K562 (cell line): ENCODE data around the gene ST3GAL3. TPM values are rescaled to one million over a fixed set of nuclear protein-coding genes. Genes with fewer than 3 reads are reported as not detected.

ENCODE experiments used
- NFRKB ChIP-seq: fragments of 450-650 bp; IDR thresholded peaks from 2 replicates; pipeline ENCODE4 v1.6.1; 2016; ENCODE audit warnings: low read depth
- SNRNP70 ChIP-seq: fragments of 200-400 bp; formaldehyde crosslinking; optimal IDR thresholded peaks from 2 replicates; pipeline ENCODE3; 2017; ENCODE audit warnings: low read depth, low read length
- TAF7 ChIP-seq: fragments of 450-650 bp; IDR thresholded peaks from 2 replicates; pipeline ENCODE4 v1.6.1; 2016; ENCODE audit warnings: missing genetic modification characterization, missing compliant biosample characterization
- XRCC3 ChIP-seq: fragments of 450-650 bp; IDR thresholded peaks from 2 replicates; pipeline ENCODE4 v1.6.1; 2017; ENCODE audit warnings: mild to moderate bottlenecking, moderate library complexity
- ZNF316 ChIP-seq: fragments of 450-650 bp; IDR thresholded peaks from 2 replicates; pipeline ENCODE4 v1.6.1; 2016
- ZNF431 ChIP-seq: sonication (generic); formaldehyde crosslinking; IDR thresholded peaks from 2 replicates; pipeline ENCODE4 v1.8.0; 2022; ENCODE audit warnings: mild to moderate bottlenecking, missing genetic modification reagents
- ZNF77 ChIP-seq: fragments of 250-450 bp; sonication (Bioruptor Pico); IDR thresholded peaks from 2 replicates; pipeline ENCODE4 v1.5.0; 2020
- polyA plus RNA-seq, 8 experiments: library from polyadenylated mRNA; depleted of rRNA in 4 of 8; stranded (reverse) in 5 of 8; unstranded in 3 of 8; fragments of >200 nt; fragmentation: Nextera tagmentation in 2 of 8; fragmentation: Illumina TruSeq in 1 of 8; extraction: Ambion mirVana in 2 of 8; extraction: Trizol in 1 of 8; gene quantifications; 2 replicates each; pipeline versions ENCODE4 v1.2.1 to v1.2.3, GENCODE V29; 2011 to 2014; ENCODE audit warnings: inconsistent platforms in 1 of 8, missing spikeins in 1 of 8
- total RNA-seq, 7 experiments: library from RNA; depleted of rRNA in 6 of 7; stranded (reverse); fragments of >200 nt in 6 of 7; fragmentation: Illumina TruSeq in 2 of 7; extraction: Trizol in 2 of 7; gene quantifications; 2 replicates each; pipeline versions ENCODE4 v1.2.1 to v1.2.3, GENCODE V29; 2011 to 2021; ENCODE audit warnings: low replicate concordance in 1 of 7
- TF ChIP-seq, protein P1 (sequence below), 2 experiments: fragments of 450-650 bp; IDR thresholded peaks; 2 replicates each; pipeline ENCODE4 v1.6.1; 2016; ENCODE audit warnings: mild to moderate bottlenecking in 2 of 2, borderline replicate concordance in 1 of 2, low read depth in 1 of 2, moderate library complexity in 1 of 2
- TF ChIP-seq, protein P2 (sequence below): conservative IDR thresholded peaks from 2 replicates; pipeline ENCODE4 v1.6.1; 2011; ENCODE audit warnings: low read depth, mild to moderate bottlenecking, low read length; ENCODE audit not compliant: control insufficient read depth
- TF ChIP-seq, protein P3 (sequence below): fragments of 250-450 bp; sonication (Bioruptor Pico); IDR thresholded peaks from 2 replicates; pipeline ENCODE4 v1.5.0; 2020; ENCODE audit warnings: mild to moderate bottlenecking
- TF ChIP-seq, protein P4 (sequence below): IDR thresholded peaks from 2 replicates; pipeline ENCODE4 v1.6.1; 2014; ENCODE audit warnings: antibody characterized with exemption
- TF ChIP-seq, protein P5 (sequence below): fragments of 200-400 bp; formaldehyde crosslinking; IDR thresholded peaks from 2 replicates; pipeline ENCODE4 v1.6.1; 2017; ENCODE audit warnings: mild to moderate bottlenecking, low read depth, low read length, moderate library complexity

Gene ST3GAL3
- total and polyA plus RNA-seq, 9 of the 15 experiments (the other 6 are each of a cell fraction or from before 2014, with no cell fraction given) = 1.2 to 18.9 (median 11.0) TPM

DNA sequence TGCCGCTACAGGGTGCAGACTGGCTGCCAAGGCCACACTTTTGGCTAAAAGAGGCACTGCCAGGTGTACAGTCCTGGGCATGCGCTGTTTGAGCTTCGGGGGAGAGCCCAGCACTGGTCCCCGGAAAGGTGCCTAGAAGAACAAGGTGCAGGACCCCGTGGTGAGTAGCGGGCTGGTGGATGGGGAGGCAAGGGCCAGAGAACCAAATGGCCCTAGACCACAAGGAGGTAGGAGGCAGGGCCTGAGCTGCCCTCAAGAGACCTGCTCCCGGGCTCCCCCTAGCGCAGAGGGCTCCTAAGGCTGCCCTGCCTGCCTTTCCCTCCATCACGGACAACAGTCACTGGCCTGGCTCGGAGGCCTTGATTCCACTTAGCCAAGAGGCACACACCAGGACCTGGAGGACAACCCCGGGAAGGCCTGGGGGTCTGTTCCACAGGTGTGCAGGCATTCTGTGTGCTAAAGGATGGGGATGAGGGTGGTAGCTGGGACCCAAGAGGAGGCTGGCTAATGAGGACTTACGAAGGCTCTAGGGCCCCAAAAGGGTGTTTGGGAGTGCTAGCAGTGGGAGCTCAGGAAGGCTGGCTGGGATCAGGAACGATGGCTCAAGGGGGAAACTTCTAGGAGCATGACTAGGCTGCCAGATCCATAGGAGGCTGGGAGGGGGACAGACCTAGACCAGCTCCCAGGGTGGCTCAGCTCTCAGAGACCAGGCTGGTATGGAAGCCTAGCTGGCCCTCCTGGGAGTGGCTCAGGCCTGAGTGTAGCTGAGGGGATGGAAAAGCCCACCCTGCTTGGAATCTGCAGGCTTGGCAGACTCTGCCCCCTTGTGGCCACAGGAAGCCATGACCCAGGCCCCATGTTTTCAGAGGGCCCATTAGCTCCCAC, 227.0 kb downstream of the ST3GAL3 start (continued):
- TF ChIP-seq, protein P1, sequence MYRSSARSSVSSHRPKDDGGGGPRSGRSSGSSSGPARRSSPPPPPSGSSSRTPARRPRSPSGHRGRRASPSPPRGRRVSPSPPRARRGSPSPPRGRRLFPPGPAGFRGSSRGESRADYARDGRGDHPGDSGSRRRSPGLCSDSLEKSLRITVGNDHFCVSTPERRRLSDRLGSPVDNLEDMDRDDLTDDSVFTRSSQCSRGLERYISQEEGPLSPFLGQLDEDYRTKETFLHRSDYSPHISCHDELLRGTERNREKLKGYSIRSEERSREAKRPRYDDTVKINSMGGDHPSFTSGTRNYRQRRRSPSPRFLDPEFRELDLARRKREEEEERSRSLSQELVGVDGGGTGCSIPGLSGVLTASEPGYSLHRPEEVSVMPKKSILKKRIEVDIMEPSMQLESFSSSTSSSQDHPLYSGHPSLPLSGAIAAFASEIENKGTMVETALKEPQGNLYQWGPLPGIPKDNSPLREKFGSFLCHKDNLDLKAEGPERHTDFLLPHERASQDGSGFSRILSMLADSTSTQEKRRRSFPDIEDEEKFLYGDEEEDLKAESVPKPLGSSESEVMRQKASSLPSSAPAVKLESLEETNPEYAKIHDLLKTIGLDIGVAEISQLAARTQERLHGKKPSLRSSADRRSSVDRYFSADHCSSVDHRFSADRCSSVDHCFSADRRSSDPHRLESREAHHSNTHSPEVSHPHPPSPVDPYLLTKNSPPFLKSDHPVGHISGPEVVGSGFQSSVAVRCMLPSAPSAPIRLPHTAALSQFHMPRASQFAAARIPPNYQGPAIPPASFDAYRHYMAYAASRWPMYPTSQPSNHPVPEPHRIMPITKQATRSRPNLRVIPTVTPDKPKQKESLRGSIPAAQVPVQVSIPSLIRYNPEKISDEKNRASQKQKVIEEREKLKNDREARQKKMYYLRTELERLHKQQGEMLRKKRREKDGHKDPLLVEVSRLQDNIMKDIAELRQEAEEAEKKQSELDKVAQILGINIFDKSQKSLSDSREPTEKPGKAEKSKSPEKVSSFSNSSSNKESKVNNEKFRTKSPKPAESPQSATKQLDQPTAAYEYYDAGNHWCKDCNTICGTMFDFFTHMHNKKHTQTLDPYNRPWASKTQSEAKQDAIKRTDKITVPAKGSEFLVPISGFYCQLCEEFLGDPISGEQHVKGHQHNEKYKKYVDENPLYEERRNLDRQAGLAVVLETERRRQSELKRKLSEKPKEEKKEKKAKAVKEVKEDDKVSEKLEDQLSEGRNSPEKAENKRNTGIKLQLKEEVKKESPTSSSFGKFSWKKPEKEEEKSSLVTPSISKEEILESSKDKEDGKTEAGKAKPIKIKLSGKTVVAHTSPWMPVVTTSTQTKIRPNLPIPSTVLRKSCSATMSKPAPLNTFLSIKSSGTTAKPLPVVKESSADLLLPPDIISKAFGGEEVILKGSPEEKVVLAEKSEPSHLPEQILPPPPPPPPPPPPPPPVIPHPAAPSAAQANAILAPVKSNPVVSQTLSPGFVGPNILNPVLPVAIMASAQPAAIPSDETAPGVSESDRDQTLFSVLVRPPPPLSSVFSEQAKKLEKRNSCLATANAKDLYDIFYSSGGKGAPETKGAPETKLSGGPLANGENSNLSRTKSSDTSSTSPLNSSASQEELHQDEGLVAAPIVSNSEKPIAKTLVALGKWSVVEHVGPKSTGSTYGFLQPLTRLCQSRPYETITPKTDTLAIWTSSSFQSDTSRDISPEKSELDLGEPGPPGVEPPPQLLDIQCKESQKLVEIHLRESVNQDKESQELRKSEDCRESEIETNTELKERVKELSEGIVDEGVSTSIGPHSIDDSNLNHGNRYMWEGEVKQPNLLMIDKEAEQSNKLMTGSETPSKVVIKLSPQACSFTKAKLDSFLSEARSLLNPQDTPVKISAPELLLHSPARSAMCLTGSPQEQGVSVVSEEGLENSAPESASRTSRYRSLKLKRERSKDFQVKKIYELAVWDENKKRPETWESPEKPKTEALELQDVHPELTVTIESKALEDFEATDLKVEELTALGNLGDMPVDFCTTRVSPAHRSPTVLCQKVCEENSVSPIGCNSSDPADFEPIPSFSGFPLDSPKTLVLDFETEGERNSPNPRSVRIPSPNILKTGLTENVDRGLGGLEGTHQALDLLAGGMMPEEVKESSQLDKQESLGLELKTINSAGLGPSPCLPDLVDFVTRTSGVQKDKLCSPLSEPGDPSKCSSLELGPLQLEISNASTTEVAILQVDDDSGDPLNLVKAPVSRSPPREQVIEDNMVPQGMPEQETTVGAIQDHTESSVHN (IDR thresholded peaks at IDR 0.05; ENCODE audit: borderline replicate concordance in 1 of 2, low read depth in 1 of 2) = no peak
- TF ChIP-seq ZNF431 (no peak), TAF7 (tag) (no peak), SNRNP70 (no peak), ZNF316 (no peak), XRCC3 (no peak), ZNF77 (CRISPR knock-in tag) (no peak), NFRKB (no peak)
- TF ChIP-seq, protein P2, sequence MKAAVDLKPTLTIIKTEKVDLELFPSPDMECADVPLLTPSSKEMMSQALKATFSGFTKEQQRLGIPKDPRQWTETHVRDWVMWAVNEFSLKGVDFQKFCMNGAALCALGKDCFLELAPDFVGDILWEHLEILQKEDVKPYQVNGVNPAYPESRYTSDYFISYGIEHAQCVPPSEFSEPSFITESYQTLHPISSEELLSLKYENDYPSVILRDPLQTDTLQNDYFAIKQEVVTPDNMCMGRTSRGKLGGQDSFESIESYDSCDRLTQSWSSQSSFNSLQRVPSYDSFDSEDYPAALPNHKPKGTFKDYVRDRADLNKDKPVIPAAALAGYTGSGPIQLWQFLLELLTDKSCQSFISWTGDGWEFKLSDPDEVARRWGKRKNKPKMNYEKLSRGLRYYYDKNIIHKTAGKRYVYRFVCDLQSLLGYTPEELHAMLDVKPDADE = 0 out of 2 replicates have a peak, but pooled peaks have one; percentile 26
- TF ChIP-seq, protein P3, sequence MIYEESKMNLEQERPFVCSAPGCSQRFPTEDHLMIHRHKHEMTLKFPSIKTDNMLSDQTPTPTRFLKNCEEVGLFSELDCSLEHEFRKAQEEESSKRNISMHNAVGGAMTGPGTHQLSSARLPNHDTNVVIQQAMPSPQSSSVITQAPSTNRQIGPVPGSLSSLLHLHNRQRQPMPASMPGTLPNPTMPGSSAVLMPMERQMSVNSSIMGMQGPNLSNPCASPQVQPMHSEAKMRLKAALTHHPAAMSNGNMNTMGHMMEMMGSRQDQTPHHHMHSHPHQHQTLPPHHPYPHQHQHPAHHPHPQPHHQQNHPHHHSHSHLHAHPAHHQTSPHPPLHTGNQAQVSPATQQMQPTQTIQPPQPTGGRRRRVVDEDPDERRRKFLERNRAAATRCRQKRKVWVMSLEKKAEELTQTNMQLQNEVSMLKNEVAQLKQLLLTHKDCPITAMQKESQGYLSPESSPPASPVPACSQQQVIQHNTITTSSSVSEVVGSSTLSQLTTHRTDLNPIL (CRISPR knock-in tag) = no peak
- TF ChIP-seq, protein P4, sequence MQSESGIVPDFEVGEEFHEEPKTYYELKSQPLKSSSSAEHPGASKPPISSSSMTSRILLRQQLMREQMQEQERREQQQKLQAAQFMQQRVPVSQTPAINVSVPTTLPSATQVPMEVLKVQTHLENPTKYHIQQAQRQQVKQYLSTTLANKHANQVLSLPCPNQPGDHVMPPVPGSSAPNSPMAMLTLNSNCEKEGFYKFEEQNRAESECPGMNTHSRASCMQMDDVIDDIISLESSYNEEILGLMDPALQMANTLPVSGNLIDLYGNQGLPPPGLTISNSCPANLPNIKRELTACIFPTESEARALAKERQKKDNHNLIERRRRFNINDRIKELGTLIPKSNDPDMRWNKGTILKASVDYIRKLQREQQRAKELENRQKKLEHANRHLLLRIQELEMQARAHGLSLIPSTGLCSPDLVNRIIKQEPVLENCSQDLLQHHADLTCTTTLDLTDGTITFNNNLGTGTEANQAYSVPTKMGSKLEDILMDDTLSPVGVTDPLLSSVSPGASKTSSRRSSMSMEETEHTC = no peak
- TF ChIP-seq, protein P5, sequence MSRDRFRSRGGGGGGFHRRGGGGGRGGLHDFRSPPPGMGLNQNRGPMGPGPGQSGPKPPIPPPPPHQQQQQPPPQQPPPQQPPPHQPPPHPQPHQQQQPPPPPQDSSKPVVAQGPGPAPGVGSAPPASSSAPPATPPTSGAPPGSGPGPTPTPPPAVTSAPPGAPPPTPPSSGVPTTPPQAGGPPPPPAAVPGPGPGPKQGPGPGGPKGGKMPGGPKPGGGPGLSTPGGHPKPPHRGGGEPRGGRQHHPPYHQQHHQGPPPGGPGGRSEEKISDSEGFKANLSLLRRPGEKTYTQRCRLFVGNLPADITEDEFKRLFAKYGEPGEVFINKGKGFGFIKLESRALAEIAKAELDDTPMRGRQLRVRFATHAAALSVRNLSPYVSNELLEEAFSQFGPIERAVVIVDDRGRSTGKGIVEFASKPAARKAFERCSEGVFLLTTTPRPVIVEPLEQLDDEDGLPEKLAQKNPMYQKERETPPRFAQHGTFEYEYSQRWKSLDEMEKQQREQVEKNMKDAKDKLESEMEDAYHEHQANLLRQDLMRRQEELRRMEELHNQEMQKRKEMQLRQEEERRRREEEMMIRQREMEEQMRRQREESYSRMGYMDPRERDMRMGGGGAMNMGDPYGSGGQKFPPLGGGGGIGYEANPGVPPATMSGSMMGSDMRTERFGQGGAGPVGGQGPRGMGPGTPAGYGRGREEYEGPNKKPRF = no peak
